HG02571 (cell line): ENCODE measurements around the gene ISX.
"Not testable (repeated sequence)": the region's sequence is repeated elsewhere in the genome, so short reads cannot be mapped to it uniquely, and the experiment has no call there.

Source experiments
- ATAC-seq: cut with Tn5 transposase; IDR thresholded peaks from one replicate; pipeline ENCODE4 v1.9.1; 2021; ENCODE audit warnings: mild to moderate bottlenecking, moderate library complexity; ENCODE audit not compliant: unreplicated experiment

ISX gene

DNA sequence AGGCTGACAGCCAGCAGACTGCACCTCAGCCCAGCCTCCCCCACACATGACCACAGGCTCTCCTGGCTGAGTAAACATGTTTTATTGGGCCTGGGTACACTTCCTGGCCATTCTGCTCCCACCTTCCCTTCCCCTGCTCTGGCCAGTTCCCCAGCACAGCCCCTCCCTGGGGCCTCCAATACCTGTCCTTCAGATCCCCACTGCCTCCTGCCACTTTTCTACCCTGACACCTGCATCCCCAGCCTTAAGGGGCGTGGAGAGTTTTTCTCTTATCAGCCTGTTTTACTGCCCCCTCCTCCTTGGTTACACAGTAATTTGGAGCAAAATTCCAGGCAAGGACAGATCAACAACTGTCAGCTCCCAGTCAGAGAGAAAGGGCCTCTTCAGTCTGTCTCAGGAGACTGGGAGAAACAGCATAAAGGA lies at the start of gene ISX:
ISX (plus strand) TSS at position 363 of the 423 bp plus-strand sequence. CDS start 930 bp downstream, outside the sequence.
- ATAC-seq: no peak

DNA sequence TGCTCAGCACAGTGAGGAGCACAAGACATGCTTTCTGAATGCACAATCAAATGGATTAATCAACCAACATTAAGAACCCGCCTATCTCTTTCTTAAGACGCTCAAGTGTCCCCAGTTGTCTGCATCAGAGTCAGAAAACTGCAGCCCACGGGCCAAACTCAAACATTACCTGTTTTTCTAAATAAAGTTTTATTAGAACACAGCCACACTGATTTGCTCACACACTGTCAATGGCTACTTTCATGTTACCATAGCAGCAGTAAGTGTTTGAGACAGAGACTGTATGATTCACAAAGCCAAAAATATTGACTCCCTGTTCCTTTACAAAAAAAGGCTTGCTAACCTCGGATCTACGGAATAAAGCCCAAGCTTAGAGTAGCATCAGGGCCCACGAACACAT lies 49.0 kb upstream of the ISX start:
- no peak for ATAC-seq

DNA sequence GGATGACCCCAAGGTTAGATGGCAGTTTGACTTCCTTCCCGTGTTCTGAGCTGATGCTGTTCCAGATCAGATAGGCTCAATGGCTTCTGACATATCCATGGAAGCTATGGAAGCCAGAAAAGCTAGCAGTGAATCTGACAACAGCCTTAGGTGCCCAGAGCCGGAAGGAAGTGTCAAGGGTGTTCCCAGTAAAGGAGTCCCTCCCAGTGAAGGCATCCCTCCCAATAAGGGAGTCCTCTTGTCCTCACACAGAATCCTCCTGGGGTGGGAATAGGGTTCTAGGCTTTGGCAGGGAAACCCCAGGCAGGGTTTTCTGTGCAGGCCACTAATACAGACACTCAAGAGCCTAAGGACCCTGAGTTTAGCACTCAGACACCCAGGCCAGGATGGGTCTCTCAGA lies 47.0 kb upstream of the ISX start:
- no peak for ATAC-seq

DNA sequence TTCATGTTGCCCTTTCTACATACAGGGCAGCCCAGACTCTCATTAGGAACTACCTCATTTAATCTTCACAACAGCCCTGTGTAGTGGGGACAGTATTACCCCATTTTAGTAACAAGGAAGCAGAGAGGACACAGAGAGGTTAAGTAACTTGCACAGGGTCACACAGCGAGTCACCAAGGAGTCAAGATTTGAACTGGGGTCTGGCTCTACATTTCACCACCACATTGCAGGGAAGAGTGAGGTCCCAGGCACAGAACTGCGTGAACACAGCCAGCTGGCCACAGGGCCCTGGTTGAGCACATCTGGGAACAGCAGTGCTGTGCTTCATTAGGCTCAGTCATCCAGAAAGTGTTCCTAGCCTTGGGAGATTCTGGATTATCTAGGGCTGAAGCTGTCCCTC lies 45.4 kb upstream of the ISX start:
- ATAC-seq: no peak

DNA sequence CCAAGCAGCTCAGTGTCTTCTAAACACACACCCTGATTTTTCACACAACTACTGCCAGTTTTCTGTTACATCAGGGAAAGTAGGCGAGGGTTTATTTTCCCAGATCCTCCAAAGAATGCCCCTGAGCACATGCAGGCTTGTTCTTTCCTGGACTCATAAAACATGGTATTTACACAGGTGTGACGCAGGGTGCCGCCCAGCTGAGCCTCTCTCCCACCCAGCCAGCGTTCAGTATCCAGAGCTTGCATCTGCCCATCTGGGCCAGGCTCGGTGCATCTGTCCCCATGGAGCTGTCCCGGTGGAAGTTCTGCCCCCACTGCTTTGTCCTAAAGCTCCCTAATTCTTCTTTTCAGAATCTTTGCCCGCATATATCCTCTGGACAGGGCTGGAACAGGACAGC lies 44.8 kb upstream of the ISX start:
- no peak for ATAC-seq

DNA sequence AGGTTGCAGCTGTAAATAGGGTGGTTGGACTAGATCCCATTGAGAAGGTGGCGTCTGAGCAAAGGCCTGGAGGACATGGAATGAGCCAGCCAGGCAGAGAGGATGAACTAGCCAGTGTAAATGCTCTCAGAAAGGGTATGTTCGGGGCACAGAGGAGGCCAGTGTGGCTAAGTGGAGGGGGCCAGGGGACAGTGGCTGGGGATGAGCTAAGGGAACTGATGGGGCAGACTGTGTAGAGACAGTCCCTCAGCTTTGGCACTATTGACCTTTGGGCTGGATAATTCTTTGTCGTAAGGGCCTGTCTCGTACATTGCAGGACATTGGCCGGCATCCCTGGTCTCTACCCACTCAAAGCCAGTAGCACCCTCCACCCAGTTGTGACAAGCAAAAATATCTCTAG lies 43.7 kb upstream of the ISX start:
- no peak for ATAC-seq

DNA sequence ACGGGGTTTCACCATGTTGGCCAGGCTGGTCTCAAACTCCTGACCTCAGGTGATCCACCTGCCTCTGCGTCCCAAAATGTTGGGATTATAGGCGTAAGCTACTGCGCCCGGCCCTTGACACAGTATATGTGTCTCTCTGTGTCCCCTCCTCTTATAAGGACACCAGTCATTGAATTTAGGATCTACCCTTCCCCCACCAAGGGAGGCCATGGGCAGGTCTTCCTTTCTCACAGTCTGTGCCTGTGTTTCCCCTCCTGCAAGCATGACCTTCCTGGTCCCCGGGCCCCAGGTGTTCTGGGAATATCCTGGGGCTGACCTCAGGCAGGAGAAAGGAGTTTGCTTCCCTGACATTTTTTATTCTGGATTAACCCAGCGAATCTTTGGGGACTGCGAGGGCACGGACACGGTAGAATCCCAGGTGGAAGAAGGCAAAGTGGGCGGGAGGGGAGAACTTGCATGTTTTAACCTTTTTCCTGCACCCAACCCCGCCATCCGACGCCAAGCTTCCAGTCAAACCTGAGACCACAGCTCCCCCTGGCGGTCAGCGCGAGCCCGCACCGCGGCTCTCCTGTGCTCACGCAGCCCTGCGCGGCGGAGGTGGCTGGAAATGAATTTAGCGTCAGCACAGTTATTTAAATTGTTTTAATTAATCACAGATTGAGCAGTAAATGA lies 42.1 kb upstream of the ISX start:
- no peak for ATAC-seq

DNA sequence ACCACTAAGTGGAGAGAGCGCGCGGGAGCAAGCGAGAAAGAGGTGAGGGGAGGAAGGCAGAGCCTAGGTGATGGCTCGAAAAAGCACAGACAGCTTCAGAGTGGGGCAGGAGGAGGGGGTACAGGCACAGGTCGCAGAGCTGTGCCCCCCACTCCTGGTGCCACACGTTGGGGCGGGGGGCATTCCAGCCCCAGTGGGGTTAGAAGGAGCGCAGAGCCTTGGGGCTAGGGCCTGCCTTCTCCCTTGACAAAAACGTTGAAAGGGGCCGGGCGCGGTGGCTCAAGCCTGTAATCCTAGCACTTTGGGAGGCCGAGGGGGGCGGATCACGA lies 41.6 kb upstream of the ISX start:
- no peak for ATAC-seq

DNA sequence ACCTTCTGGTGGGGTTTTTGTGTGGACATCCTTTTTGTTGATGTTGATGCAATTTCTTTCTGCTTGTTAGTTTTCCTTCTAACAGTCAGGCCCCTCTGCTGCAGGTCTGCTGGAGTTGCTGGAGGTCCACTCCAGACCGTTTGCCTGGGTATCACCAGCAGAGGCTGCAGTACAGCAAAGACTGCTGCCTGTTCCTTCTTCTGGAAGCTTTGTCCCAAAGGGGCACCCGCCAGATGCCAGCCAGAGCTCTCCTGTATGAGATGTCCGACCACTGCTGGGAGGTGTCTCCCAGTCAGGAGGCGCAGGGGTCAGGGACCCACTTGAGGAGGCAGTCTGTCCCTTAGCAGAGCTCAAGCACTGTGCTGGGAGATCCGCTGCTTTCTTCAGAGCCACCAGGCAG lies 35.8 kb upstream of the ISX start:
- not testable (repeated sequence) for ATAC-seq

DNA sequence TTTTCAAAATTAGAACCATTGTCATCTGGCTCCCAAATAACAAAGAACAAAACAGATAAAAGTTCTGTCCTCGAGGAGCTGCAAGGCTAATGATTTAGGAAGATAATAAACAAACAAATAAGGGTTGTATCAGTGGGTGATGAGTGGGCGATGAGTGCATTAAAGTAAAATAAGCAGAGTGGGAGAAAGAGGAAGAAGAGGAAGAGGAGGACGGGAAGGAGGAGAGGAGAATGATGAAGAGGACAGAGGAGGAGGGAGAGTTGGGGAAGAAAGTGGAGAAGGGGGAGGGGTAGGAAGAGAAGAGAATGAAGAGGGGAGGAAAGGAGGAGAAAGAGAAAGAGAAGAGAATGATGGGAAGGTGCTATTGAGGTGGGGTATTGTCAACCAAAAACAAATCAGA lies 33.4 kb upstream of the ISX start:
- no peak for ATAC-seq

DNA sequence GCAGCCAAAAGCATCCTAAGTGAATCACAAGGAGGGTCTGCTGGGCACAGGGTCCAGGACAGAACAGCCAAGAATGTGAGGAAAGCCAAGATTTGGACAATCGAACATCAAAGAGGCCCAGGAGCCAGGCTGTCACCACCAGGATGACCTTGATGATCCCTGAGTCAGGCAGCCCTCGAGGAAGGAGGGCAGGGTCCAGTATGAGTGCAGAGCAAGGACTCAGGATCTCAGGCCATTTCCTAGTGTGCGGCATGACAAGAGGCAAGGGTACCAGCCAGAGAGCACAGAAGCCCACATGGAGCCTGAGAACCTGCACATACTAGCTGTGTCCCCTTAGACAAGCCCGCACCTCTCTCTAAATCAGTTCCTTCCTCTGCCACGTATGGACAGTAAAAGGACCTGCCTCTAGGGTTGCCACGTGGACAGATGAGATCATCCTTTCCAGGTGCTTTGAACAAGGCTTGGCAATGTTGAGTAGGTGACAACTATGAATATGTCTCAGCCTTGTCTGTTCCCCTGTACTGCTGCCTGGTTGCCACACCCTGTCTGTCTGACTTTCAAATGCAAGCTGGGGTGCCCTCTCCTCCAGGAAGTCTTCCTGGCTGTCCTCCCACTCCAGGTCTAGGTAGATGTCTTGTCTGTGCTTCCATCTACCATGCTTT lies 32.2 kb upstream of the ISX start:
- no peak for ATAC-seq

DNA sequence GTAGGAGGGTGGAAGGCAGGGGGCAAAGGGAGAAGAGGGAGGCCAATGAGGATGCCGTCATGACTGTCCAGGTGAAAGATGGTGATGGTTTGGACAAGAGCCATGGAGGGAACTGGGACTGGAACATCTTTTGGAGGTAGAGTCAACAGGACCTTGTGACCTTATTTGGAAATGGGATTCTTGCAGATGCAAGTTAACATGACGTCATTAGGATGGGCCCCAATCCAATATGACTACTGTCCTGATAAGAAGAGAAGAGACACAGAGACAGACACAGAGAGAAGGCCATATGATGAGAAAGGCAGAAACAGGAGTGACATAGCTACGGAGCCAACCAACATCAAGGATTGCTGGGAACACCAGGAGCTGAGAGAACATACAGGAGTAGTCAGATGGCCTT lies 31.0 kb upstream of the ISX start:
- no peak for ATAC-seq

DNA sequence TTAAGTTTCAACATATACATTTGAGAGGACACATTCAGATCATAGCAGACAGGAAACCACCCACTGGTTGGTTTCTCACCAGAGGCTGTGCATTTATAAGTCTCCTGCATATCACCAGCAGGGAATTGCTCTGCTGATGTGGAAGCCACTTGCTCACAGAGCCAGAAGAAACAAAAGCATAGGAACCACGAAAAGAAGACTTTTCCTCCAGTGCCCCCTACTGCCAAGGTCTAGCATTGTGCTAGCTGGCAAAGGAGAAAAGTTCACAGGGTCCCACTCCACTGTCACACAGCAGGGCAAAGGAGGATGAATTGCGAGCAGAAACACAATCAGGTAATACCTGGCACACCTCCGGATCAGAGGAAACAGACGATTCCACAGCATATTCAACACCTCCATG lies 28.9 kb upstream of the ISX start:
- no peak for ATAC-seq

DNA sequence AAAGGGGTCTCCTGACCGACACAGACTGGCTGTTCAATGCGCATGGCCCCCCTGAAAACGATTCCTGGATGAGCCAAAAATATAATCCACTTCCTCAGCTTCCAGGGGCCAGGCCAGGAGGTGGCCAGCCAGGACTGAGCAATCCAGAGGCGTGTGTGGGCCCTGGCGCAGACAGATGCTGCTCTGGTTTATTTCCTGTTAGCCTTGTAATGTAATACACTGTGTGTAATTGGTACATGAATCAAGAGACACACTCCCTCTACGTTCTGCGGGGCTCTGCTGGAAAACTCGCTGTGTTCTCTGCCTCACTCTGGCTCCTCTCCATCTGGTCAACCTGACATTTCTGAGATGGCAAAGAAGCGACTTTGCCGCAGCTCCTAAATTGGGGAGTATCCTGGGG lies 26.3 kb upstream of the ISX start:
- no peak for ATAC-seq

DNA sequence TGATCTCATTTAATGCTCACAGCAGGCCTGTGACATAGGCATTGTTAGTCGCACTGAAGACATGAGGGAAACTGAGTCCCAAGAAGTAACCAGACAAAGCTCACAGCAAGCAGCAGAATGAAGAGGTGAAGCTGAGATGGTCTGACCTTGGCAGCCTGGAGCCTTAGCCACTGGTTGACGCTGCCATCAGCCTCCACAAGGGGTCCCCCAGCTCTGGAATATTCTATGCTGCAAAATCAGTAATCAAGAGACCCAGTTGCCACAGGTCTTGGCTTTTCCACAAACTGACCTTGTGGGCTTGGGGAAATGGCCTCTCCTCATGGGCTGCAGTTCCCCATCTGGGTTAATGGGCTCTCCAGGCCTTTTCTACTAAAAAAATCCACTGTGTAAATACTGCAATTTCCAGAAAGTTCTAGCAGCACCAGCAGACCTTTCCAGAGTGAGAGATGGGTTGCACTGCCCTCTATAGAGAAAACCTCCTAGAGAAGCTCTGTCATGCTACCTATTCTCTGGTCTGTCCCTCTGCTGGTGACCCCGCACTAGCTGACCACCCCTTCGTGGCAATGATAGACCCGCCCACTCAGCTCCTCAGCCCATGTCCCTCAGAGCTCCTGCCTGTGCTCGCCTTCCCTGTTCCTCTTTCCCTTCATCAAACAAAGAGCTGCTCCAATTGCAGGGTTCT lies 22.6 kb upstream of the ISX start:
- ATAC-seq: no peak

DNA sequence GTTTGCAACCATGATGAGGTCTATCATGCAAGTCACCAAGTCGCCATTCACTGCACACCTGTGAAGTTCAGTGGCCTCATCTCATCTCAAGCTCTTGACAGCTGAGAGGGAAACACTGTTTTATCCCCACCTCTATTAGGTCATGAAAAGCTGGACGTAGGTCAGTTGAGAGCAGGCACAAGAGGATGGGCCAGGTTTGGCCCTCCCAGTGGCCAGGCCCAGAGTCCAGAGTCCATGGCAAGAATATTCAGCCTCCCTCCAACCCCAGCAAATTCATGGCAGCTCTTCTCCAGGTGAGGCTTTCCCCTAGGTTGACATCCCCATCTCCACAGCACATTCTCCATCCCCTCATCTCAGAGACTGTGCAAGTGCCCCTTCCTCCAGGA lies 22.0 kb upstream of the ISX start:
- no peak for ATAC-seq

DNA sequence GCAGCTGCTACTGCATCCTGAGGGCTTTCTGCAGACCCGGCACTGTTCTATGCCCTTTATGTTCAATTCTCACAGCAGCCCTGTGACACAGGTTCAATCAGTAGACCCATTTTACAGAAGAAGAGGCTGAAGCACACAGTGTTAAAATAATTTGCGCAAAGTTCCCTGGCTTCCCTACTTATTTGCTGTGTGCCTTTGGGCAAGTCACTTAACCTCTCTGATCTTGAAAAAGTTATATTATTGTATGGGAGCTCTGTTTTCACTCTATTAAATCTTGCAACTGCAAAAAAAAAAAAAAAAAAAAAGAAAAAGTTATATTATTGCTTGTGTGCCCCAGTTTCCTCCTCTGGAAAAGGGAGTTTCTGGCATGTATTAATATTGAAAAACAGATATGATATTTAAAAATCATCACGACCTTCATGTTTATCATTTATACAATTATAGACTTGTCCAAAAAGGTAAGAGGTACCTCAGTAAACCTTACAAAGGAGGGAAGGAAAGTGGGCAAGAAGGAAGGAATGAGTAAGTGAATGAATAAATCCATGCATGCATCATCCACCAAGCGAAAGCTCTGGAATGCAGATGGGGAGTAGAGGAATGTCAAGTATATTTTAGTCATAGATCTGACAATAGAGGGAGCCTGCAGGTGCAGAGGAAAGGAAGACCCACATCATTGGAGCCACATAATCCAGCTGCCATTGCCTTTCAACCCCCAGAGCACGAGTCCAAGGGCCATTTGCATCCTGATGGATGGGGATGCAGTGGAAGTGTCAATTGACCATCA lies 21.2 kb upstream of the ISX start:
- ATAC-seq: no peak

DNA sequence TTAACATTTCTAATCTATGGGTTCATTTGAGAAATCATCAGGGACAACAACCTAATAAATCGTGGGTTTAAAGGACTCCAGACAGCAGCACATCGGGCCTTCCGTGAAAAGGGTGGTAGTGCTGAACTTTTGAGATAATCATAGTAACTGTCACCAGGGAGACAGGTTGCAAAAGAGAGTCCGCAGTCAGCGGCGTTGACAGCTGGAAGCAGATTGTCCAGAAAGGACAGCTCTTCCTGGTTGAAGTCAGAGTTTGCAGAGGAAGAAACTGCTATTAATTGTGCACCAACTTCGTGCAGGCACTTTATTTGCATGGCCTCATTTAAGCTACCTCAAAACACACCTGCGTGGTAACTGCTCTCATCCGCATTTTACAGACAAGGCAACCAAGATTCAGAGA lies 20.5 kb upstream of the ISX start:
- ATAC-seq: no peak

DNA sequence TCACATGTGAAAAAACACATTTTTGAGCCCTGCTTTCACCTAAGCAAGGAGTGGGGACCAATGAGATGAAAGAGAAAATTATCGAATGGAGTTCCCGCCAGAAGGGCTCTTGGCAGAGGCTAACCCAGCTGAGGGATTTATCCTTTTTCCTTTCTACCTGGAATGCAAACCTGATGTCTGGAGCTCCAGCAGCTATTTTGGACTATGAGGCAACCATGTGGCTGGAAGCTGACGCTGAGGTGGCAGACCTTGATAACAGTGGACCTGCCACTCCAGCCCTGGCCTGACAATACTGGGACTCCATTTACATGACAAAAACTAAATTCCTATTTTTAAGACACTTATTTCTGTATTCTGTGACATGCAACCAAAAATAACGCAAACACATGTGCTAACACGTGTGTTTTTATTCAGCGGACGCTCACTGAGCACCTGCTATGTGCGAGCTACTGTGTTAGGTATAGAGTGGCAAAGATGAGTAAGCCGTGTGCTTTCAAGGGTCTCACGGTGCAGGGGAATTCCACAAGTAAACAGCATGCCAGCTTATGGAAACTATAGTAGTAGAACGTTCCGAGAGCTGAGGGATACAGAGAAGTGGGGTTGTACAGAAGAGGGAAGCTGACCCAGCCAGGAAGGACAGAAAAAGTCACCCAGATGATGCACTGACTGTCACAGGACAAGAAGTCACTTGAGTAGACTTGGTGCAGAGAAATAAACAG lies 19.1 kb upstream of the ISX start:
- no peak for ATAC-seq

DNA sequence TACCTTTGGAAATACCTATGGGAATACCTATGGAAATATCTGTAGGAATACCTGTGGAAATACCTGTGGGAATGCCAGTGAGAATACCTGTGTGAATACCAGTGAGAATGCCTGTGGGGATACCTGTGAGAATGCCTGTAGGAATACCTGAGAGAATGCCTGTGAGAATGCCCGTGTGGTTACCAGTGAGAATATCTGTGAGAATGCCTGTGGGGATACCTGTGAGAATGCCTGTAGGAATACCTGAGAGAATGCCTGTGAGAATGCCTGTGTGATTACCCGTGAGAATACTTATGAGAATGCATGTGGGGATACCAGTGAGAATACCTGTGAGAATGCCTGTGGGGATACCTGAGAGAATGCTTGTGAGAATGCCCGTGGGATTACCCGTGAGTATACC lies 15.9 kb upstream of the ISX start:
- not testable (repeated sequence) for ATAC-seq

DNA sequence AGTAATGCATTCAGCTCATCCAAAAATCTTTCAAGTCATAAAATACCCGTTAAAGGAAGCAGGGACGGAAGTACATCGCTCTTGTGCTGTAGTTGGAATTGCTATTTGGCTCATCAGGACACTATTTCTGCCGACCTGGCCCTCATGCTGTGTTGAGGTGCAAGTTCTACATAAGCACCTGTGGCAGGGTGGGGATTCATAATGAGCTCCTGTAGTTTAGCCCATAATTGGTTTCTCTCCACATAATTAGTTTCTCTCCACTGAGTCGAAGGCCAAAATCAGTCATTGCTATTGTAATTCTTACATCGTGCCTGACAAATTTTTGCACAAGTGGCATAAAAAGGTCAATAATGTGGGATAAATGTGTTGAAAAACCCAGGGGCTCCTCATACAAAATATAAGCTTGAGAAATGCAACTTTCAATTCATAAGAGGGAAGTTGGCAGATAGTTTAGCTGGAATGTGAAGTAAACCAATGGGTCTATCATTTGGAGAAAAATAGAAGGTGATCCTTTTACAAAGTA lies 14.9 kb upstream of the ISX start:
- ATAC-seq: no peak
